HG03060 (cell line): ENCODE data around the gene KCNE1.
"Not testable (repeated sequence)": the region's sequence is repeated elsewhere in the genome, so short reads cannot be mapped to it uniquely, and the experiment has no call there.

ENCODE experiments used
- ATAC-seq: cut with Tn5 transposase; IDR thresholded peaks from one replicate; pipeline ENCODE4 v1.9.1; 2021; ENCODE audit warnings: low read depth, moderate number of reproducible peaks; ENCODE audit not compliant: unreplicated experiment

The KCNE1 gene

DNA sequence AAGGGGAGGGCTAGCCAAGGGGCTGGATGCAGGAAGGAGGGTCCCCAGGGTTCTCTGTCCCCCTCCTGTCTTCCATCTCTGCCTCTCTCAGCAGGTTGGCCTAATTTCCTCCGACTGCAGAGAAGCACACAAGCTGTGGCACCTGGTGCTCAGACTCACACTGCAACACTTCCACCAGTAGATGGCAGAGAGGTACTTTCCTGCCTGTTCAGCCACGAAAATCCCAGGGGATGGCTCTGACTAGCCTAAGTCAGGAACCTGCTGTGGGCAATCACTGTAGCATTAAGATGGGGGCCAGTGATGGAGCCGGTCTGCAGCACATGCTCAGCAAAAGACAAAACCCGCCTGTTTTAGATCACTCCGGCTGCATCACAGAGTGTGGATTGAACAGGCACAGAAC lies 82.3 kb downstream of the KCNE1 start:
- not testable (repeated sequence) for ATAC-seq

DNA sequence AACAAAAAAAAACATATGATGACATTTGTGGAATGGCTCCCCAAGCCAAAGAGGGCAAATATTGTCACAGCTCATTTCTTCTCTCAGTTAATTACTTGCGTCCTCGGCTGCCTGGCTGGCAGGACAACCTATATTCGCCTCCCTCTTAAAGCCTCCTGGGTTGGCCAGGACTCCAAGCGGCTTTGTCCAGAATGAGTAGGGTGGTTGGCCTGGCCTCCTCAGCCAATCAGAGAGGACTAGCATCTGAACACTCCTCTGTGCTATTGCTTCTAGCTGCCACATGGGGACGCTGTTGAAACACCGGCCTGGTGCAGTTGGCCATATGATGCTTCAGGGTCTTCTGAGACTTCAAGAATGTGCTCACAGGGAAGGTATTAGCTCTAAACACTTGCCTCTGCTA lies 83.6 kb downstream of the KCNE1 start:
- ATAC-seq = not testable (repeated sequence)

DNA sequence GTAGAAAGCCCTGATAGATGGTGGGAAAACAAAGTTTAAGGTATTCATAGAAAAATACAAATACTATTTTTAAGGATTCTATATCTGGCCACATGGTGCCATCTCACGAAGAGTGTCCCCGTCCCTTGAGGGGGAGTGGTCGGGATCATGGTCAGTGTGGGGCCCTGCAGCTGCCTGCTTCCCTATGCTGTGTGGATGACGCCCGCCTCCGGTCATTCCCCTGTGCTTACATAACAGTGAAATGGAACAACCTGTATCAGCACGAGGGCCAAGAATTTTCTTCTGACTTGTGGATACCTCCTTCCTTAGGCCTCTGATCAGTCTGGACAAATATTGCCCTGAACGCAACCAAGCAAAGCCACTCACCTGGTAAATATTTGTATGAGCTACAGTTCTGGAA lies 84.7 kb downstream of the KCNE1 start:
- ATAC-seq = not testable (repeated sequence)

DNA sequence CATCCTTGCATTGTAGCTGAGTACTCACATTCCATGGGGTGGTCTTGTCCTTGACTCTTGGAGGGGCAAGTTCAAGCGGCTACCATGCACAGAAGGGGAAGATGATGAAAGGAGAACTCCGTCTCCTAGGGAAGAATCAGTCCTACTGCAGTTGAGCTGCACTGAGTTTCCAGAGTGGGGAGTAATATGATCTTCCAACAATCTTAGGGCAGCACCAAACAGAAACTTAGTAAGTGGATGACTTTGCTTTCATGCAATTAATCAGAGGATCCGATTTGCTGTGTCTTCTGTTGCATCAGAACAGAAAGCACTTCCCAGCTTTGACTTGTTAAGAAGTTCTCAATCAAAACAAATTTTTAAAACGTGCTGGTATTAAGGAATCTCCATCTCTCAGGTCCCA lies 88.2 kb downstream of the KCNE1 start, which contains the start of gene SMIM34:
TSS of gene SMIM34 (minus strand) at position 147 of the 400 bp plus-strand sequence. CDS start at position 35, 112 bp downstream.
- not testable (repeated sequence) for ATAC-seq

DNA sequence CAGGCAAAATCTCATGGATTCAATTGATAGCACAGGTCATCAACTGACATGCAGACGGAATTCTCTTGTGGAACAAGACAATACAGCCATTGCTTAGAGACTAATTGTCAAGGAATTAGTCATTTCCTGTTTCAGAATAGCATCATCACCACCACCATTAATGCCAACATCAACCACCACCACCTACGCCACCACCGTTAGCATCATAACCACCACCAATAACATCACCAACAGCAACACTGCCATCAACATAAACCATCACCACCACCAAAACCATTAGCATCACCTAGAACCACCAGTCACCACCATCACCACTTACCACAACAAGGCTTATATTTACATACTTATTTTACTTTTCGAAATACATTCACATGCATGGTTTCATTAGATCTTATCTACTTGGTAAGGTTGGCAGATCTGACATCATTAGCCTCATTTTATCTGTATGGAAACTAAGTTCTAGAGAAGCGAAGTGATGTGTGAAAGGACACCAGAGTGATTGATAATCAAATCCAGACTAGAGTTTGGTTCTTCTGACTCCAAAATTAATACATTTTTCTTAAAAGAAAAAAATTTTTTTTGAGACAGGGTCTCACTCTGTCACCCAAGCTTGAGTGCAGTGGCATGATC lies 94.4 kb downstream of the KCNE1 start:
- not testable (repeated sequence) for ATAC-seq

DNA sequence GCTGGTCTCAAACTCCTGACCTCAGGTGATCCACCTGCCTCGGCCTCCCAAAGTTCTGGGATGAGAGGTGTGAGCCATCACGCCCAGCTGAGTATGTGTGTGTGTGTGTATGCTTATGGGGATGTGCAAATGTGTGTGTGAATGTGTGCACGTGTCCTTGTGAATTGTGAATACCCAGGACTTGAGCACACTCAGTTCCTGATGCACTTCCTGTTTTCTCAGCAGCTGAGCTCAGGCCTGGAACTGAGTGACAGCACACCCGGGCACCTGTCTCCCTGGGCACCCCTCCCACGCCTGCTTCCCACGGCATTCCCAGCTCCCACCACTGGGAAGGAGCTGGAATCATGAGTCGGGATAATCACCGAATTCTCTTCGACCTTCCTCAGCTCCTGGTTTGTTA lies 104.7 kb downstream of the KCNE1 start:
- not testable (repeated sequence) for ATAC-seq

DNA sequence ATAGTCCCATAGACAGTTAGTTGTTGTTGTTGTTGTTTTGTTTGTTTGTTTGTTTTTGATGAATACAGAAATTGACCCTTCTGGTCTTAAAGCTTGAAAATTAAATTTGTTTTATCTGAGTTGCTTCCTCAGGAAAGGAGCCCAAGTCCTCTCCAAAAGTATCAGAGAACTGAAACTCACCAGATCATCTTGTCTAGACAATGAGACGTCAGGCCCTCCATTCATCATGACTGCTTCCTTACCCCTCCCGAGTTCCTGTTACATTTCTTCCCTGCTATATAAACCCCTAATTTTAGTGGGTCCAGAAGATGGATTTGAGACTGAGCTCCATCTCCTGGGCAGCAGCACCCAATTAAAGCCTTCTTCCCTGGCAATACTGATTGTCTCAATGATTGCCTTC lies 105.3 kb downstream of the KCNE1 start:
- ATAC-seq = not testable (repeated sequence)

DNA sequence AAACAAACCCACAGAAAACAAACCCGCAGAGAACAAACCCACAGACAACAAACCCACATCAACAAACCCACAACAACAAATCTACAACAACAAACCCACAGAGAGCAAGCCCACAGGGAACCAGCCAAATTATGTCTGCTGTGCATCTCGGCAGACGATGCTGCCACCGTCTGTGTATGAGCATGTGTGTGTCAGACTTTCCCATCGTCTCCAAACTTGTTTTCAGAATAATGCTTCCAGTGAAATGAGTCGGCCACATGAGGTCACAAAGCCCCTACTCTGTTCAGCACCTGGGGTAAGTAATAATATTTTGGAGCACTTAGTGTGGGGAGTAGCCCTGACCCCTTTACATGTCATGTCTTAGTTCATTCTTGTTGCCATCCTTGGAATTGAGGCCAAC lies 105.9 kb downstream of the KCNE1 start:
- ATAC-seq = not testable (repeated sequence)

DNA sequence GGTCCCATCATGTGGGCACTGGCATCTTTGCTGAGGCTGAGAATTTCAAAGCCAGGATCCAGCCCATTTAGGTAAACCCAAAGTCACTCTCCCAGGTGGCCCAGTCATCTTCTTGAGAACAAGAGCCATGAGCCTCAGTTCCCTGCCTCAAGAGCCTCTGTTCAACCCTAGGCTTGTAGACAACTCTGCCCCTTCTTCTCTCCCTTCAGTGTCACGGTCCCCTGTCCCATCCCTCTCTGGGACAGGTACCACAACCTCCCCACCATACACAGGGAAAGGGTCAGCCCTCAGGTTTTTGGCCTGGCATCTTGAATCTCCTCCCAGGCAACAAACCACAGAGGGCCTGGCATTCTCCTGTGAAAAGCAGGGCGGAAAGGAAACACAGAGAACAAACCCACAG lies 106.3 kb downstream of the KCNE1 start:
- not testable (repeated sequence) for ATAC-seq

DNA sequence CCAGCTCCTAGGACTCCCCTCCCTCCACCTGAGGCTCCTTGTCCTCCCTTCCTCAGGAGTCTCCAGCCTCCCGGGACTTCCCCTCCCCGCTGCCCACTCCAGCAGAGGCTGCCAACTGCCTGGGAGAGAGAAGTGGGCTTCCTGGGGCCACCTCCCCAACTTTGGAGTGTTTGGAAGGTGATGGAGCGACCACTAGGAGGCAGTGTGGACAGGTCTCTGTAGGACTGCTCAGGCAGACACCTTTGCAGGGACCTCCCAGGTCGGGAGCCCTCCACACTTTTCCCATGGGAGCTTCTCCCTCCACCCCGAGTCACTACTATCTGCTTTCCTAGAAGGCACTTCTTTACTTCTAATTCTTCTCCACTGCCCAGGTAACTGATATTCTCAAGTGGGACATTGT lies 107.3 kb downstream of the KCNE1 start:
- ATAC-seq = not testable (repeated sequence)

DNA sequence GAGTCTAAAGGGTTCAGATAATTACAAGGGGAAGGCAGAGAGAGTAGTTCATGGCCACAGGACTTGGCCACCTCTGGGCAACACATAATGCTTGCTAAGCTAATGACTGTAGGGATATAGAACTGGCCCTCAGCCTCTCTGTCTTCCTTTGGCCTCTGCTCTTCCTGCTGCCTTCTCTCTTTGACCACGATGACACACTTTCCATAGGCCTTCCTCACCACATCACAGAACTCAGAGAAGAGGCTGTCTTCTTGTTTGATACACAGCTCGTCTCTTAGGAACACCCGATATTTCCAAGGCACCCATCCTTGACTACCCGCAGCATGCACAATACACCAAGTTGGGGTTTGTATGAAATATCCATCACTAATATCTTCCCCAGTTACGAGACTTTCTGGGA lies 111.5 kb downstream of the KCNE1 start:
- ATAC-seq = not testable (repeated sequence)
